Measurements from ENCODE around the gene PLEKHA8. TPM values are rescaled to one million over a fixed set of nuclear protein-coding genes. Genes with fewer than 3 reads are reported as not detected.

The PLEKHA8 gene
- total RNA-seq, 1 experiment from 2014 or later: 38.1 TPM

GRCh38 chr7:30087371-30087770 is 59.2 kb downstream of the PLEKHA8 start:
- Mint-ChIP-seq H3K9me3 (no peaks in the 10 kb centered on the region), H3K4me1 (peaks cover 4% of the 10 kb centered on the region), H3K27ac (no peak overlapping the region; the same call in 1 of the 2 replicates), H3K36me3 (0 out of 2 replicates have a peak, but pooled peaks cover 6% of the 10 kb centered on the region), H3K27me3 (ENCODE audit: low read depth) (no peaks in the 10 kb centered on the region), H3K4me3 (no peak overlapping the region)
- DNase-seq (ENCODE audit: low spot score): no peak
- TF ChIP-seq OVOL2 (CRISPR knock-in tag; IDR thresholded peaks at IDR 0.05; ENCODE audit: borderline replicate concordance) (no peak), ZNF396 (CRISPR knock-in tag; IDR thresholded peaks at IDR 0.05; ENCODE audit: borderline replicate concordance) (no peak), STAT6 (CRISPR knock-in tag; conservative IDR thresholded peaks at IDR 0.05; ENCODE audit: low read depth) (no peak)
- CTCF ChIA-PET: interaction anchor here (0.8 to 1.0 kb wide), 2 partner anchors 26 to 477 kb away, joined by 3 read pairs; no protein-coding TSS in a partner anchor
- POLR2A ChIA-PET: no interaction called here
- no peak for ATAC-seq

- CTCF ChIA-PET: interaction anchor here (0.6 to 1.0 kb wide), 2 partner anchors 27 to 175 kb away, joined by 4 to 6 read pairs; no protein-coding TSS in a partner anchor
- Mint-ChIP-seq H3K27me3 (ENCODE audit: low read depth) (no peaks in the 10 kb centered on the region), H3K4me1 (peaks cover 4% of the 10 kb centered on the region), H3K27ac (no peak overlapping the region), H3K36me3 (0 out of 2 replicates have a peak, but pooled peaks cover 6% of the 10 kb centered on the region), H3K9me3 (no peaks in the 10 kb centered on the region), H3K4me3 (no peak overlapping the region)
- no peak for DNase-seq (ENCODE audit: low spot score)
- POLR2A ChIA-PET: no interaction called here
- ATAC-seq: no peak
- no peak for TF ChIP-seq ZBTB21 (CRISPR knock-in tag; IDR thresholded peaks at IDR 0.05; ENCODE audit: borderline replicate concordance)
- no peak for TF ChIP-seq E2F5 (CRISPR knock-in tag; IDR thresholded peaks at IDR 0.05)
- no peak for TF ChIP-seq ERG (CRISPR knock-in tag; IDR thresholded peaks at IDR 0.05)
- TF ChIP-seq MYBL2 (CRISPR knock-in tag; IDR thresholded peaks at IDR 0.05): no peak
- TF ChIP-seq KAT7 (CRISPR knock-in tag; IDR thresholded peaks at IDR 0.05; ENCODE audit: borderline replicate concordance): no peak
- TF ChIP-seq ATF2 (CRISPR knock-in tag; IDR thresholded peaks at IDR 0.05; ENCODE audit: borderline replicate concordance, low read depth): no peak
- TF ChIP-seq CTCF (IDR thresholded peaks at IDR 0.05): no peak
- TF ChIP-seq ZNF416 (CRISPR knock-in tag; IDR thresholded peaks at IDR 0.05): no peak
- no peak for TF ChIP-seq AR (CRISPR knock-in tag; IDR thresholded peaks at IDR 0.05)
- no peak for TF ChIP-seq EMX1 (CRISPR knock-in tag; IDR thresholded peaks at IDR 0.05)
- TF ChIP-seq ZNF532 (CRISPR knock-in tag; IDR thresholded peaks at IDR 0.05; ENCODE audit: borderline replicate concordance): no peak
- no peak for TF ChIP-seq ZNF121 (CRISPR knock-in tag; IDR thresholded peaks at IDR 0.05)
These were observed 60.1 kb downstream of the PLEKHA8 start for GRCh38 chr7:30088362-30088761.
